Breast epithelium (tissue), 3 donors: ENCODE data around the gene IFNA5.

ENCODE experiments used
- CTCF ChIP-seq, 3 donors: fragments of 450-650 bp; IDR thresholded peaks; one replicate each; pipeline ENCODE4 v1.5.1; 2016 to 2017; ENCODE audit warnings: antibody characterized with exemption in 3 of 3, mild to moderate bottlenecking in 3 of 3, moderate library complexity in 3 of 3
- POLR2A ChIP-seq: fragments of 450-650 bp; IDR thresholded peaks from one replicate; pipeline ENCODE4 v1.6.1; 2016; ENCODE audit warnings: antibody characterized with exemption, mild to moderate bottlenecking, moderate library complexity
- POLR2AphosphoS5 ChIP-seq, 3 donors: sonication (generic); formaldehyde crosslinking; IDR thresholded peaks; one replicate each; pipeline ENCODE4 v1.6.1; 2017; ENCODE audit warnings: antibody characterized with exemption in 3 of 3

GRCh38 chr9:21268347-21268657 lies 36.8 kb downstream of the IFNA5 start:
- TF ChIP-seq CTCF (IDR thresholded peaks at IDR 0.05) (no peak), POLR2AphosphoS5 (IDR thresholded peaks at IDR 0.05) (no peak), POLR2A (no peak)
